ENCODE results near the gene KMT2C.
"Not testable (repeated sequence)": the region's sequence is repeated elsewhere in the genome, so short reads cannot be mapped to it uniquely, and the experiment has no call there.

Gene KMT2C

DNA sequence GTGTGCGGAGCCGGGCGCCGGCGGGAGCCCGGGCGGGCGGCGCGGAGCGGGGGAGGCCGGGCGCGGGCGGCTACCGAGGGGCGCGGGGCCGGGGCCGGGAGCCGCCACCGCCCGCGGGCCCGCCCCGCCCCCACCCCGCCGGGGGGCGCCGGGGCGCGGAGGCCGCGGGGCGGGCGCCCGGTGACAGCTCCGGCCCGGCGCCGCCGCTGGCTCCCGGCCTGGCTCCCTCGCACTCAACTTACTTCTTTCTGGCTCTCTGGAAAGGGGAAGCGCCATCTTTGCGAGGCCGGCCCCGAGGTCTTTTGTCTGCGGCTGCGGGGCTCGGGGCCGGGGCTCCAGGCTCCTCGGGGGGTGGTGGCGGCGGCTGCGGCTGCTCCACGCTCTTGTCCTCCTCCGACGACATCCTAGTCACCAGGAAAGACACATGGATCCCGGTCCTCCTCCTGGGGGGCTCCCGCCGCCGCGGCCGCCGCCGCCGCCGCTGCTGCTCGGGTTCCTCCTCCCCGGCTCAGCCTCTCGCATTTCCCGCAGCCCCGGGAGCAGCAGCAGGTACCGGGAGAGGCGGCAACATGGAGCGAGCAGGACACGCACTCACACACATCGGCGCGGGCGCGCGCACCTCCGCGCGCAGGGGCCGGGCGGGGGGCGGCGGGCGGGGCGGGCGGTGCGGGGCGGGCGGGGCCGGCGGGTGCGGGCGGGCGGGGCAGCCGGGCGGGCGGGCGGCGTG, at the start of gene KMT2C:
Gene KMT2C (minus strand): TSS at position 620 of the 727 bp plus-strand sequence. CDS start 217 bp downstream, at position 403.
- TF ChIP-seq, protein P1, sequence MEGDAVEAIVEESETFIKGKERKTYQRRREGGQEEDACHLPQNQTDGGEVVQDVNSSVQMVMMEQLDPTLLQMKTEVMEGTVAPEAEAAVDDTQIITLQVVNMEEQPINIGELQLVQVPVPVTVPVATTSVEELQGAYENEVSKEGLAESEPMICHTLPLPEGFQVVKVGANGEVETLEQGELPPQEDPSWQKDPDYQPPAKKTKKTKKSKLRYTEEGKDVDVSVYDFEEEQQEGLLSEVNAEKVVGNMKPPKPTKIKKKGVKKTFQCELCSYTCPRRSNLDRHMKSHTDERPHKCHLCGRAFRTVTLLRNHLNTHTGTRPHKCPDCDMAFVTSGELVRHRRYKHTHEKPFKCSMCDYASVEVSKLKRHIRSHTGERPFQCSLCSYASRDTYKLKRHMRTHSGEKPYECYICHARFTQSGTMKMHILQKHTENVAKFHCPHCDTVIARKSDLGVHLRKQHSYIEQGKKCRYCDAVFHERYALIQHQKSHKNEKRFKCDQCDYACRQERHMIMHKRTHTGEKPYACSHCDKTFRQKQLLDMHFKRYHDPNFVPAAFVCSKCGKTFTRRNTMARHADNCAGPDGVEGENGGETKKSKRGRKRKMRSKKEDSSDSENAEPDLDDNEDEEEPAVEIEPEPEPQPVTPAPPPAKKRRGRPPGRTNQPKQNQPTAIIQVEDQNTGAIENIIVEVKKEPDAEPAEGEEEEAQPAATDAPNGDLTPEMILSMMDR (IDR thresholded peaks at IDR 0.05; ENCODE audit: insufficient read depth, low read depth, low read length, missing control alignments), result no peak
- peak within 1 kb of the TSS; percentile 70 for H3K4me3 ChIP-seq (ENCODE audit: low read length)
- DNase-seq (ENCODE audit: low read depth), result peak; percentile 67

DNA sequence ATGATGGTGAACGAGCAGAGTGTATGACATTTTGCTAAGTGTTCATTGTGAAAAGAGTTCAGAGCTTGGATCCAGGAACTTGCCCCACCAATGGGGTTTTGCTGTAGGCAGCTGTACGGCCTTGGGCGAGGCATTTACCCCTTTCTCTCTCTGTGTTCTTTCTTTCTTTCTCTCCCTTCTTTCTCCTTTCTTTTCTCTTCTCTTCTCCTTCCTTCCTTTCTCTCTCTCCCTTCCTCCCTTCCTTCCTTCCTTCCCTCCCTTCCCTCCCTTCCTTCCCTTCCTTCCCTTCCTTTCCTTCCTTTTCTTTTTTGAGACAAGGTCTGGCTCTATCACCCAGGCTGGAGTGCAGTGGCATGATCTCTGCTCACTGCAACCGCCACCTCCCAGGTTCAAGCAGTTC, 45.3 kb upstream of the KMT2C start:
- H3K4me3 ChIP-seq (ENCODE audit: low read length), result no peak overlapping the region
- TF ChIP-seq, protein P1 (IDR thresholded peaks at IDR 0.05; ENCODE audit: insufficient read depth, low read depth, low read length, missing control alignments), result no peak

DNA sequence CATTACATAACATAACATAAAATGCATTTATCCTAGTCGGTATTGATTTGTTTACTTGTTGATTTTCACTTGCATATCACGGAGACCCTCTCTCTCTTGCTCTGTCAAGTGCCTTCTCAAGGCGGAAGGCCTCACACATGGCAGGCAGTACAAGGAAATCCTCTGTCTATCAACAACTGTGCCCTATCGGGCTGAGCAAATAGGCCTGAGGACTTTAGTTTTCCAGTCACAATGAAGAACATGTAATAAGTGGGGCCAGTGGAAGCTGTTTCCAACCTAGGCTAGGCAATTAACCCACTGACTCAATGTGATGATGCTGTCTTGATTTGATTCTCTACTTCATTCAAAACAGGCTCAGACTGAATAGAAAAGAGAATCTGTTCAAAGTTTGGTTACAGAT, 44.9 kb upstream of the KMT2C start:
- H3K4me3 ChIP-seq (ENCODE audit: low read length), result no peak overlapping the region
- TF ChIP-seq, protein P1 (IDR thresholded peaks at IDR 0.05; ENCODE audit: insufficient read depth, low read depth, low read length, missing control alignments), result no peak
- no peak for DNase-seq (ENCODE audit: low read depth)

More for the DNA sequence above, 45.3 kb upstream of the KMT2C start:
- no peak for DNase-seq (ENCODE audit: low read depth)

DNA sequence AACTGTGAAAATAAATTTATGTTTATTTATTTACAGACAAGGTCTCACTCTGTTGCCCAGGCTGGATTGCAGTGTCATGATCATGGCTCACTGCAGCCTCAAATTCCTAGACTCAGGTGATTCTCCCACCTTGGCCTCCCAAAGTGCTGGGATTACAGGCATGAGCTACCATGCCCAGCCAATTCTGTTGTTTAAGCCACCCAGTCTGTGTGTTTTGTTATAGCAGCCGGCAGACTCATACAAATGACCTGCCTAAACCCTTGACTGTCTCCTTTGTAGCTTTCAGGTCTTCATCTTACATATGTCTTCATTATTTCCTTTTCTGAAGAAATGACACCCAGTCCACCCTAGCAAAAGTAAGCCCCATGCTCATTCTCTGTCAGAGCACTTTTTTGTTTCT, 43.8 kb upstream of the KMT2C start:
- no peak overlapping the region for H3K4me3 ChIP-seq (ENCODE audit: low read length)
- no peak for DNase-seq (ENCODE audit: low read depth)
- TF ChIP-seq, protein P1 (IDR thresholded peaks at IDR 0.05; ENCODE audit: insufficient read depth, low read depth, low read length, missing control alignments), result no peak

DNA sequence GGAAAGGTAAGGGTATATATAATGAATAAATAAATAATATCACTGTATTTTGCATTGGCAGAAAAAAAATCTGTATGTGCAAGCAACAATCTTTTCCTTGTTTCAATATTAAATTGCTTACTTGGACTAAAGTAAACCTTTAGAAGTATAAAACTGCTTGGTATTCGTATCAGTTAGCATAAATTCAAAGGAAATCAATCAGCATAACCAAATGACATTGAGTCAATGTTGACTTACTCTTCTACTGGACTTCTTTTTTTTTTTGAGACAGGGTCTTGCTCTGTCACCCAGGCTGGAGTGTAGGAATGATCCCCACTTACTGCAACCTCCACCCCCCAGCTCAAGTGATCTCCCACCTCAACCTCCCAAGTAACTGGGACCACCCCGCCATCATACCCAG, 42.3 kb upstream of the KMT2C start:
- H3K4me3 ChIP-seq (ENCODE audit: low read length), result no peak overlapping the region
- TF ChIP-seq, protein P1 (IDR thresholded peaks at IDR 0.05; ENCODE audit: insufficient read depth, low read depth, low read length, missing control alignments), result no peak
- no peak for DNase-seq (ENCODE audit: low read depth)

DNA sequence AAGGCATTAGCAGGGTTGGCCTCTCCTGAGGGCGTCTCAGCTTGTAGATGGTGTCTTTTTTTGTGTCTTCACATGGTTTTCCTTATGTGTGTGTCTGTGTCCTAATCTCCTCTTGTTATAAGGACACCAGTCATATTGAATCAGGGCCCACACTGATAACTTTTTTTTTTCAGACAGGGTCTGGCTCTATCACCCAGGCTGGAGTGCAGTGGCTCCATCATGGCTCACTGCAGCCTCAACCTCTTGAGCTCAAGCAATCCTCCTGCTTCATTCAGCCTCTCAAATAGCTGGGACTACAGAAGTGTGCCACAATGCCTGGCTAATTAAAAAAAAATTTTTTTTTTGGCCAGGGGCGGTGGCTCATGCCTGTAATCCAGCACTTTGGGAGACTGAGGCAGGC, 41.3 kb upstream of the KMT2C start:
- no peak overlapping the region for H3K4me3 ChIP-seq (ENCODE audit: low read length)
- TF ChIP-seq, protein P1 (IDR thresholded peaks at IDR 0.05; ENCODE audit: insufficient read depth, low read depth, low read length, missing control alignments), result no peak
- no peak for DNase-seq (ENCODE audit: low read depth)

DNA sequence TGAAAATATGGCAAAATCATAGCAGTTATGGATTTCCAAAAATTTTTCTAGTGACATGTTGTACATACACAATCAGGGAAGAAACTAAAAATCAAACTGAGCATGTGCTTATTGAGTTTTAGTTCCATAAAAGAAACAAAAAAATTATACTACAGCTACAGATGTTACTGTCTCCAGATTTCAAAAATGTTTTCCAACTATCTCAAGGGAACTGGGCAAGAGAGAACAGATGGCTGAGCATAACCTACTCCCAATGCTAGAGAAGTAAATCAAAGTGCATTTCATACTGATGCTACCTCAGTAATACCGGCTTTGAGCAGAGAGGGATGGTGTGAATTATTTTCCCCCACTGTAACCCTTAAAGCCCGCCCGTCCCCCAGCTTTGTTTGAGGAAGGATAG, 40.7 kb upstream of the KMT2C start:
- DNase-seq (ENCODE audit: low read depth), result no peak
- H3K4me3 ChIP-seq (ENCODE audit: low read length), result no peak overlapping the region
- TF ChIP-seq, protein P1 (IDR thresholded peaks at IDR 0.05; ENCODE audit: insufficient read depth, low read depth, low read length, missing control alignments), result no peak

DNA sequence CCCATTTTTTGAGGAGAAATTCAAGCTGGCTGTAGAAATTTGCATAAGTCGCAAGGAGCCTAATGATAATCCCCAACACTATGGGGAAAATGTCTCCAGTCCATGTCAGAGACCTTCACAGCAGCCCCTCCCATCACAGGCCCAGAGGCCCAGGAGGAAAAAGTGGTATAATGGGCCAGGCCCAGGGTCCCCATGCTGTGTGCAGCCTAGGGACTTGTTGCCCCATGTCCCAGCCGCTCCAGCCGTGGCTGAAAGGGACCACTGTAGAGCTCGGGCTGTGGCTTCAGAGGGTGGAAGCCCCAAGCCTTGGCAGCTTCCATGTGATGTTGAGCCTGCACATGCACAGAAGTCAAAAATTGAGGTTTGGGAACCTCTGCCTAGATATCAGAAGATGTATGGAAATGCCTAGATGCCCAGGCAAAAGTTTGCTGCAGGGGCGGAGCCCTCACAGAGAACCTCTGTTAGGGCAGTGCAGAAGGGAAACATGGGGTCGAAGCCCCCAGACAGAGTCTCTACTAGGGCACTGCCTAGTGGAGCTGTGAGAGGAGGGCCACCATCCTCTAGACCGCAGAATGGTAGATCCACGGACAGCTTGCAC, 35.3 kb upstream of the KMT2C start:
- not testable (repeated sequence) for H3K4me3 ChIP-seq (ENCODE audit: low read length); DNase-seq (ENCODE audit: low read depth)

DNA sequence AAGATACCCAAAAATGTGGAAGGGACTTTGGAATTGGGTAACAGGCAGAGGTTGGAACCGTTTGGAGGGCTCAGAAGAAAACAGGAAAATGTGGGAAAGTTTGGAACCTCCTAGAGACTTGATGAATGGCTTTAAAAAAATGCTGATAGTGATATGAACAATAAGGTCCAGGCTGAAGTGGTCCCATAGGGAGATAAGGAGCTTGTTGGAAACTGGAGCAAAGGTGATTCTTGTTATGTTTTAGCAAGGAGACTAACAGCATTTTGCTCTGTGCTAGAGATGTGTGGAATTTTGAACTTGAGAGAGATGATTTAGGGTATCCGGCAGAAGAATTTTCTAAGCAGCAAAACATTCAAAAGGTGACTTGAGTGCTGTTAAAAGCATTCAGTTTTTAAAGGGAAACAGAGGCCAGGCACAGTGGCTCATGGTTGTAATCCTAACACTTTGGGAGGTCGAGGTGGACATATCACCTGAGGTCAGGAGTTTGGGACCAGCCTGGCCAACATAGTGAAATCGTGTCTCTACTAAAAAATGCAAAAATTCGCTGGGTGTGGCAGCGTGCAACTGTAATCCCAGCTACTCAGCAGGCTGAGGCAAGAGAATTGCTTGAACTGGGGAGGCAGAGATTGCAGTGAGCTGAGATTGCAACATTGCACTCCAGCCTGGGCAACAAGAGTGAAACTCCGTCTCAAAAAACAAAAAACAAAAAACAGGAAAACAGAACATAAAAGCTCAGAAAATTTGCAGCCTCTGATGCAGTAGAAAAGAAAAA, 34.6 kb upstream of the KMT2C start:
- not testable (repeated sequence) for H3K4me3 ChIP-seq (ENCODE audit: low read length); DNase-seq (ENCODE audit: low read depth)
